H9 (cell line): ENCODE results near the gene BROX. TPM values are rescaled to one million over a fixed set of nuclear protein-coding genes. Genes with fewer than 3 reads are reported as not detected.

ENCODE experiments used
- DNase-seq: peaks from one replicate; pipeline ENCODE4 v3.0.0-alpha.2; 2017
- H2AFZ ChIP-seq: one replicate; pipeline ENCODE4 v1.6.1; 2013; ENCODE audit warnings: mild to moderate bottlenecking, low read length, control low read depth, moderate library complexity
- H2AK5ac ChIP-seq: 2 replicates; pipeline ENCODE4 v1.6.1; 2013; ENCODE audit warnings: low read length, control low read depth, mixed read lengths; ENCODE audit not compliant: insufficient read length
- H2BK120ac ChIP-seq: one replicate; pipeline ENCODE4 v1.6.1; 2013; ENCODE audit warnings: low read depth, mild to moderate bottlenecking, low read length, control low read depth, inconsistent platforms; ENCODE audit not compliant: poor library complexity, severe bottlenecking
- H2BK12ac ChIP-seq: 2 replicates; pipeline ENCODE4 v1.6.1; 2013; ENCODE audit warnings: low read length, control low read depth, mixed read lengths, low read depth; ENCODE audit not compliant: insufficient read length
- H2BK15ac ChIP-seq: 2 replicates; pipeline ENCODE4 v1.6.1; 2013; ENCODE audit warnings: low read depth, low read length, control low read depth
- H2BK20ac ChIP-seq: one replicate; pipeline ENCODE4 v1.6.1; 2013; ENCODE audit warnings: low read depth, mild to moderate bottlenecking, low read length, control low read depth, inconsistent platforms; ENCODE audit not compliant: poor library complexity, severe bottlenecking
- H2BK5ac ChIP-seq: 2 replicates; pipeline ENCODE4 v1.6.1; 2013; ENCODE audit warnings: low read length, control low read depth, mixed read lengths; ENCODE audit not compliant: insufficient read length
- H3K14ac ChIP-seq: 2 replicates; pipeline ENCODE4 v1.6.1; 2013; ENCODE audit warnings: low read length, control low read depth; ENCODE audit not compliant: insufficient read depth
- H3K18ac ChIP-seq: 2 replicates; pipeline ENCODE4 v1.6.1; 2013; ENCODE audit warnings: low read depth, mild to moderate bottlenecking, mixed read lengths, low read length, control low read depth; ENCODE audit not compliant: insufficient read length
- H3K23ac ChIP-seq: 2 replicates; pipeline ENCODE4 v1.6.1; 2013; ENCODE audit warnings: low read length, control low read depth, mixed read lengths, low read depth; ENCODE audit not compliant: insufficient read length
- H3K23me2 ChIP-seq: 2 replicates; pipeline ENCODE4 v1.6.1; 2013; ENCODE audit warnings: low read depth, mild to moderate bottlenecking, mixed read lengths, low read length, control low read depth; ENCODE audit not compliant: insufficient read length, poor library complexity, severe bottlenecking
- H3K27ac ChIP-seq: 2 replicates; pipeline ENCODE4 v1.5.1; 2013; ENCODE audit warnings: low read length, control low read depth, mixed read lengths, low read depth; ENCODE audit not compliant: insufficient read length
- H3K27me3 ChIP-seq: 2 replicates; pipeline ENCODE4 v1.6.1; 2013; ENCODE audit warnings: low read length, control low read depth, inconsistent platforms; ENCODE audit not compliant: insufficient read depth
- H3K4ac ChIP-seq: 2 replicates; pipeline ENCODE4 v1.6.1; 2013; ENCODE audit warnings: low read depth, mild to moderate bottlenecking, control low read depth, inconsistent platforms, low read length, moderate library complexity
- H3K4me1 ChIP-seq: 2 replicates; pipeline ENCODE4 v1.6.1; 2013; ENCODE audit warnings: low read length, control low read depth, inconsistent platforms; ENCODE audit not compliant: insufficient read depth
- H3K4me2 ChIP-seq: 2 replicates; pipeline ENCODE4 v1.6.1; 2013; ENCODE audit warnings: low read length, control low read depth, mixed read lengths; ENCODE audit not compliant: insufficient read length, insufficient read depth
- H3K56ac ChIP-seq: 2 replicates; pipeline ENCODE4 v1.6.1; 2013; ENCODE audit warnings: low read depth, mild to moderate bottlenecking, mixed read lengths, low read length, control low read depth; ENCODE audit not compliant: insufficient read length
- H3K79me1 ChIP-seq: 2 replicates; pipeline ENCODE4 v1.6.1; 2013; ENCODE audit warnings: low read depth, mild to moderate bottlenecking, moderate library complexity, low read length, control low read depth, inconsistent platforms; ENCODE audit not compliant: insufficient read depth, poor library complexity, severe bottlenecking
- H3K79me2 ChIP-seq: 2 replicates; pipeline ENCODE4 v1.6.1; 2013; ENCODE audit warnings: low read length, control low read depth, inconsistent platforms; ENCODE audit not compliant: insufficient read depth
- H3K9ac ChIP-seq: 2 replicates; pipeline ENCODE4 v1.6.1; 2013; ENCODE audit warnings: low read length, control low read depth, mixed read lengths; ENCODE audit not compliant: insufficient read length; ENCODE audit errors: extremely low read depth
- H3K9me3 ChIP-seq: one replicate; pipeline ENCODE4 v1.6.1; 2013; ENCODE audit warnings: low read depth, low read length, inconsistent platforms; ENCODE audit not compliant: control insufficient read depth
- H3T11ph ChIP-seq: one replicate; pipeline ENCODE4 v1.6.1; 2013; ENCODE audit warnings: mild to moderate bottlenecking, low read length, control low read depth, inconsistent platforms
- H4K20me1 ChIP-seq: one replicate; pipeline ENCODE4 v1.6.1; 2013; ENCODE audit not compliant: control insufficient read depth, insufficient read length, insufficient read depth
- H4K5ac ChIP-seq: 2 replicates; pipeline ENCODE4 v1.6.1; 2013; ENCODE audit warnings: low read depth, mild to moderate bottlenecking, mixed read lengths, low read length, control low read depth; ENCODE audit not compliant: insufficient read length
- H4K8ac ChIP-seq: replicated peaks from 2 replicates; pipeline ENCODE4 v1.6.1; 2013; ENCODE audit warnings: low read length, control low read depth, mixed read lengths, low read depth; ENCODE audit not compliant: insufficient read length
- H4K91ac ChIP-seq: 2 replicates; pipeline ENCODE4 v1.6.1; 2013; ENCODE audit warnings: low read depth, mild to moderate bottlenecking, moderate library complexity, mixed read lengths, low read length, control low read depth; ENCODE audit not compliant: insufficient read length
- H3K27ac Mint-ChIP-seq, 3 experiments: 2 replicates in 2 of 3; 3 replicates in 1 of 3; pipeline ENCODE4 v1.8.0; 2020 to 2021; ENCODE audit warnings: mixed read lengths in 3 of 3, mild to moderate bottlenecking in 1 of 3, moderate library complexity in 1 of 3
- H3K27me3 Mint-ChIP-seq: 2 replicates; pipeline ENCODE4 v1.8.0; 2021; ENCODE audit warnings: low read depth, mild to moderate bottlenecking, moderate library complexity, mixed read lengths
- H3K36me3 Mint-ChIP-seq, 3 experiments: 2 replicates in 2 of 3; 3 replicates in 1 of 3; pipeline ENCODE4 v1.8.0; 2020 to 2021; ENCODE audit warnings: low read depth in 3 of 3, mixed read lengths in 3 of 3; ENCODE audit not compliant: insufficient read depth in 1 of 3
- H3K4me1 Mint-ChIP-seq, 2 experiments: 2 replicates each; pipeline ENCODE4 v1.8.0; 2020; ENCODE audit warnings: mixed read lengths in 2 of 2
- H3K4me3 Mint-ChIP-seq, 2 experiments: 2 replicates in 1 of 2; 3 replicates in 1 of 2; pipeline ENCODE4 v1.8.0; 2020 to 2021; ENCODE audit warnings: mild to moderate bottlenecking in 2 of 2, mixed read lengths in 2 of 2, moderate library complexity in 1 of 2
- H3K9me3 Mint-ChIP-seq, 2 experiments: 2 replicates in 1 of 2; 3 replicates in 1 of 2; pipeline ENCODE4 v1.8.0; 2020; ENCODE audit warnings: mild to moderate bottlenecking in 2 of 2, mixed read lengths in 2 of 2, moderate library complexity in 1 of 2
- CTCF ChIP-seq: fragments of 200-600 bp; sonication (generic); conservative IDR thresholded peaks from 3 replicates; pipeline ENCODE4 v1.8.0; 2021; ENCODE audit warnings: antibody characterized with exemption, mild to moderate bottlenecking
- WGBS: extraction: QIAGEN DNeasy Blood & Tissue Kit; methylation state at CpG from one replicate; pipeline ENCODE4 v1.1.7; 2013; ENCODE audit warnings: missing lambda C conversion rate, low lambda C conversion rate, mixed read lengths; ENCODE audit not compliant: insufficient read length; ENCODE audit errors: extremely low coverage; 5-methylcytosine and 5-hydroxymethylcytosine counted together
- total RNA-seq: library from RNA; stranded (reverse); gene quantifications from 2 replicates; pipeline ENCODE4 v1.2.1, GENCODE V29; 2021

Gene BROX
- total RNA-seq, 1 experiment from 2014 or later = 27.8 TPM

- H3K4me1 Mint-ChIP-seq = peaks cover 0 to 7% of the 10 kb centered on the region in 2 experiments; a peak in 1 of 4 replicates
Measured at GRCh38 chr1:222757646-222758268, 45.4 kb downstream of the BROX start.

More at GRCh38 chr1:222757646-222758268, 45.4 kb downstream of the BROX start:
- no peaks in the 10 kb centered on the region for H4K20me1 ChIP-seq
- no peak overlapping the region for H4K91ac ChIP-seq
- no peaks in the 10 kb centered on the region for H3K79me2 ChIP-seq
- DNase-seq = no peak
- H2BK5ac ChIP-seq = no peak overlapping the region
- H3K9me3 ChIP-seq = no peaks in the 10 kb centered on the region
- H3K14ac ChIP-seq = no peak overlapping the region
- TF ChIP-seq CTCF = no peak
- H3K4me1 ChIP-seq = no peaks in the 10 kb centered on the region
- H3K27me3 ChIP-seq = no peaks in the 10 kb centered on the region
- no peak overlapping the region for H2BK12ac ChIP-seq
- no peak overlapping the region for H3K18ac ChIP-seq
- H3K27me3 Mint-ChIP-seq = no peaks in the 10 kb centered on the region
- H3K36me3 Mint-ChIP-seq = no peaks in the 10 kb centered on the region
- H2BK15ac ChIP-seq = no peak overlapping the region
- H2BK120ac ChIP-seq = no peak overlapping the region
- H3K4me3 Mint-ChIP-seq = no peak overlapping the region; a peak in 1 of 5 replicates
- no peak overlapping the region for H4K5ac ChIP-seq
- H3K9ac ChIP-seq = no peak overlapping the region
- no peak overlapping the region for H2BK20ac ChIP-seq
- no peak overlapping the region for H2AK5ac ChIP-seq
- H3K27ac ChIP-seq = no peak overlapping the region
- no peak overlapping the region for H2AFZ ChIP-seq
- WGBS = no CpG with 5 or more reads among the region's 10 CpGs
- H3K56ac ChIP-seq = no peak overlapping the region
- no peak overlapping the region for H4K8ac ChIP-seq
- no peak overlapping the region for H3K4me2 ChIP-seq
- H3K9me3 Mint-ChIP-seq = peaks cover 0 to 4% of the 10 kb centered on the region in 2 experiments; a peak in 2 of 5 replicates
- no peak overlapping the region for H3K23ac ChIP-seq
- H3K27ac Mint-ChIP-seq = no peak overlapping the region
- H3K79me1 ChIP-seq = no peaks in the 10 kb centered on the region
- H3T11ph ChIP-seq = no peak overlapping the region
- H3K4ac ChIP-seq = no peak overlapping the region
- H3K23me2 ChIP-seq = no peaks in the 10 kb centered on the region
